Thoracic aorta (tissue), 2 donors: ENCODE results near the gene ZNF385B. TPM values are rescaled to one million over a fixed set of nuclear protein-coding genes. Genes with fewer than 3 reads are reported as not detected.

Source experiments
- ATAC-seq: fragments of 150-250 bp; one replicate; pipeline ENCODE4 v1.8.0; 2017; ENCODE audit warnings: low read depth; ENCODE audit not compliant: insufficient number of reproducible peaks, low FRiP score
- DNase-seq: peaks from one replicate; pipeline ENCODE4 v3.0.0-alpha.2; 2020; ENCODE audit warnings: low spot score
- H3K27ac ChIP-seq, 2 donors: fragments of 200-600 bp; sonication (generic); 1 replicate in 1 of 2; 2 replicates in 1 of 2; pipeline ENCODE4 v1.5.1; 2016; ENCODE audit warnings: mild to moderate bottlenecking in 2 of 2, moderate library complexity in 2 of 2
- H3K27me3 ChIP-seq: fragments of 200-600 bp; sonication (generic); replicated peaks from 2 replicates; pipeline ENCODE4 v1.6.0; 2016; ENCODE audit warnings: mild to moderate bottlenecking; ENCODE audit not compliant: insufficient read depth
- H3K36me3 ChIP-seq: fragments of 200-600 bp; sonication (generic); one replicate; pipeline ENCODE4 v1.5.1; 2016
- H3K4me1 ChIP-seq, 2 donors: fragments of 200-600 bp; sonication (generic); 1 replicate in 1 of 2; 2 replicates in 1 of 2; pipeline versions ENCODE4 v1.5.1 to v1.6.0; 2016; ENCODE audit warnings: low read depth in 2 of 2, mild to moderate bottlenecking in 1 of 2; ENCODE audit not compliant: control insufficient read depth in 1 of 2
- H3K4me3 ChIP-seq: fragments of 200-600 bp; sonication (generic); 2 replicates; pipeline ENCODE4 v1.5.1; 2016; ENCODE audit warnings: mild to moderate bottlenecking
- H3K9me3 ChIP-seq: fragments of 200-600 bp; sonication (generic); 2 replicates; pipeline ENCODE4 v1.5.1; 2016
- CTCF ChIP-seq: fragments of 200-600 bp; sonication (generic); IDR thresholded peaks from one replicate; pipeline ENCODE4 v1.5.1; 2019; ENCODE audit warnings: antibody characterized with exemption
- total RNA-seq, 2 donors: library from RNA; depleted of rRNA; stranded (reverse); fragments of >200 nt; gene quantifications; one replicate each; pipeline versions ENCODE4 v1.1.0 to v1.2.3, GENCODE V29; 2016

The ZNF385B gene
- total RNA-seq, 2 donors from 2014 or later = 0.41 to 1.9 TPM

GRCh38 chr2:179454443-179455171 is 406.8 kb downstream of the ZNF385B start:
- no peak for ATAC-seq
- DNase-seq = no peak
- Histone ChIP-seq H3K27me3 (no peaks in the 10 kb centered on the region), H3K4me3 (no peak overlapping the region), H3K27ac (no peak overlapping the region), H3K4me1 (no peaks in the 10 kb centered on the region), H3K36me3 (no peaks in the 10 kb centered on the region), H3K9me3 (no peaks in the 10 kb centered on the region)
- no peak for TF ChIP-seq CTCF

GRCh38 chr2:179449010-179449409 is 412.4 kb downstream of the ZNF385B start:
- no peak overlapping the region for H3K27ac ChIP-seq
- ATAC-seq = no peak
- H3K9me3 ChIP-seq = no peaks in the 10 kb centered on the region
- no peak overlapping the region for H3K4me3 ChIP-seq
- H3K4me1 ChIP-seq = no peaks in the 10 kb centered on the region
- TF ChIP-seq CTCF = no peak
- no peak for DNase-seq
- no peaks in the 10 kb centered on the region for H3K27me3 ChIP-seq
- H3K36me3 ChIP-seq = no peaks in the 10 kb centered on the region

DNA sequence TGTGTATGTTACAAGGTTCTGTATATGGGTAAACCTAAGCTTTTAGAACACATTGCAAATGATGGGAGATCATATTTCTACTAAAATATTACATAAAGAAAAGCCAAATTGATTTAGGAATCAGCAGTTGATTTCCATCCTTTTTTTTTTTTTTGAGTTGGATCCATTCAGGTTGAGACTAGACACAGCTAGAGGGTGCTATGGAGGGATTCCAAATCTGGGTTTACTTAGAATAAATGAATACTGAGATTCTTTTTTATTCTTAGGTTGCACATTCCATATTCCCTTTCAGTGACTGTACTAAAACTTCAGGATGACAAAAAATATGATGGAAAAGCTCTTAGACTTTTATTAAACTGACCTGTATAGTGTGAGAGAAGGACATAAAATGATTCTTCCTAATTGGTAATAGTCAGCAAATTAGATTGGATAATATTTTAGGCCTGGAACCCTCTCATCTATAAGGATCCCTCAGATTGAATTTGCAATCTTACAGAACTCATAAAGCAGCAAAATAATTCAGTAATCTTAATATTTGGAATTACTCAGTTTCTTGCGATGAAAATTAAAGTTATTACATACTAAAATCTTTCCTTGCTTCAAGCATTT is 413.5 kb downstream of the ZNF385B start:
- Histone ChIP-seq H3K36me3 (no peaks in the 10 kb centered on the region), H3K27me3 (no peaks in the 10 kb centered on the region), H3K4me3 (no peak overlapping the region), H3K4me1 (no peaks in the 10 kb centered on the region), H3K27ac (no peak overlapping the region), H3K9me3 (no peaks in the 10 kb centered on the region)
- DNase-seq = no peak
- ATAC-seq = no peak
- no peak for TF ChIP-seq CTCF

GRCh38 chr2:179447421-179447820 is 414.0 kb downstream of the ZNF385B start:
- H3K4me1 ChIP-seq = no peaks in the 10 kb centered on the region
- no peak overlapping the region for H3K27ac ChIP-seq
- H3K9me3 ChIP-seq = no peaks in the 10 kb centered on the region
- no peak for ATAC-seq
- no peak overlapping the region for H3K4me3 ChIP-seq
- DNase-seq = no peak
- no peaks in the 10 kb centered on the region for H3K36me3 ChIP-seq
- no peaks in the 10 kb centered on the region for H3K27me3 ChIP-seq
- no peak for TF ChIP-seq CTCF

- Histone ChIP-seq H3K4me3 (no peak overlapping the region), H3K27ac (no peak overlapping the region), H3K4me1 (no peaks in the 10 kb centered on the region), H3K36me3 (no peaks in the 10 kb centered on the region), H3K27me3 (no peaks in the 10 kb centered on the region), H3K9me3 (no peaks in the 10 kb centered on the region)
- ATAC-seq (no peak), DNase-seq (no peak)
- no peak for TF ChIP-seq CTCF
Observed at GRCh38 chr2:179446476-179447141, 414.8 kb downstream of the ZNF385B start.
